GM06990 (cell line): Measurements from ENCODE around the gene PCDH18.
"Not testable (repeated sequence)": the region's sequence is repeated elsewhere in the genome, so short reads cannot be mapped to it uniquely, and the experiment has no call there.

Experiments
- DNase-seq: peaks from one replicate; pipeline ENCODE4 v3.0.0-alpha.2; 2011; ENCODE audit not compliant: insufficient read length; ENCODE audit errors: extremely low read depth
- H3K27me3 ChIP-seq: replicated peaks from 2 replicates; pipeline ENCODE4 v1.6.0; 2011; ENCODE audit warnings: low read length; ENCODE audit not compliant: control insufficient read depth, insufficient read depth
- H3K36me3 ChIP-seq: 2 replicates; pipeline ENCODE4 v1.5.1; 2011; ENCODE audit warnings: low read length; ENCODE audit not compliant: control insufficient read depth, insufficient read depth
- H3K4me3 ChIP-seq: replicated peaks from 2 replicates; pipeline ENCODE4 v1.5.1; 2011; ENCODE audit warnings: low read depth, mild to moderate bottlenecking, control low read depth, low read length
- CTCF ChIP-seq: IDR thresholded peaks from 2 replicates; pipeline ENCODE4 v1.5.1; 2011; ENCODE audit warnings: low read length, control low read depth, mild to moderate bottlenecking, inconsistent platforms; ENCODE audit not compliant: insufficient read depth, poor library complexity, severe bottlenecking

The PCDH18 gene

DNA sequence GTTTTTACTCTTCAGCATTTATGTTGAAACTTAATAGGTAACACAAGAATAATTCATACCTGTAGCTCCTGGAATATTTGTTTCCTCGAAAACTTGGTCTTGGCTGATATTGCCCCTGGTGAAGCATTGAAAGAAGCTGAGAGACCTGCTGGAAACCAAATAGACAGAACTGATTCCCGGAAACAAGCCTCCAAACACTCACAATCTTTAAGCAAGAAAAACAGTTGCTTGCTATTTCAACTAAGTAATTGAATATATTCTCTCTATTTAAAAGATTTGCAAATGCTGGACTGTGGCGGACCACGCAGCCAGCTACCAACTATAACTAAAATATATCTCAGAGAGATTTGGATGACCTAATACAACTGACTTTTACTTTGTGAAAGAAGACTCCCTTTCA is 3.6 kb downstream of the PCDH18 start:
- no peak for DNase-seq
- no peaks in the 10 kb centered on the region for H3K27me3 ChIP-seq
- H3K36me3 ChIP-seq = no peaks in the 10 kb centered on the region
- H3K4me3 ChIP-seq = no peak overlapping the region
- no peak for TF ChIP-seq CTCF

GRCh38 chr4:137526681-137527080 is 5.6 kb downstream of the PCDH18 start:
- no peak for DNase-seq
- no peak for TF ChIP-seq CTCF
- H3K27me3 ChIP-seq = no peaks in the 10 kb centered on the region
- H3K4me3 ChIP-seq = no peak overlapping the region
- H3K36me3 ChIP-seq = no peaks in the 10 kb centered on the region

GRCh38 chr4:137524725-137525369 is 7.4 kb downstream of the PCDH18 start:
- Histone ChIP-seq H3K4me3 (no peak overlapping the region), H3K36me3 (no peaks in the 10 kb centered on the region), H3K27me3 (no peaks in the 10 kb centered on the region)
- no peak for TF ChIP-seq CTCF
- no peak for DNase-seq

DNA sequence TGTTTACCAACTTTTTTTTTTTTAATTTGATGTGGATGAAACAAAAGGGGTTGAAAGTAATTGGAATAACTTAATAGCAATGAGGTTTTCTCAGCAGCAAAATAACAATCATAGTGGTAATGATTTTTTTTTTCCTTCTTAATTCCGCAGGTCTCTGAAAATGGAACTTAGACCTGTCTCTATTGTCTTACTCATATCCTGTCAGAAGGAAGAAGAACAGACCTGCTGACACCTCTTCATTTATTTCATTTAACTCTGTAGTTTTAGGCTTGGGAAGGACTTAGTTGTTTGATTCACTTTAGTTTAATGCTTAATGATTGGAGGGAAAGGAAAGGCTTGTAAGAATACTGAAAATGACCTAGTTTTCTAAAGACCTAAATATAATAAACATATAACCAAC is 9.0 kb downstream of the PCDH18 start:
- Histone ChIP-seq H3K4me3 (no peak overlapping the region), H3K36me3 (no peaks in the 10 kb centered on the region), H3K27me3 (no peaks in the 10 kb centered on the region)
- no peak for TF ChIP-seq CTCF
- DNase-seq = no peak

DNA sequence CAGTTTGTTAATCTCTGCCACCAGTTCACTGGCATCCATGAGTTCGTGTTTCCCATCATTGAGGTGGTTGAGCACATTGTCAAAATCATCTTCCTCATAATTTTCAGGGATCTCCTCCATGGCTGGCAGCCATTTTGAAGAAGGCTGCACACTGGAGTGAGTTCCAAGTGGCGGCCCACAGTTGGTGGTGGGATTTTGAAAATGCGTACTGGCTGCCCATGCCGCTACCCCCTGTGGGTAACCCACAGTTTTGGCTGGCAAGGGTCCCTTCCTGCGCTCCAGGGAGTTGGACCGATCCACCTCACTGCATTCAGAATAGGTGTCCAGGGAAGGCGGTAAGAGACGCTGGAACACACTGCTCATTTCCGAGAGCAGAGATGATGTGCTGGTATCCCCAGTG is 11.2 kb downstream of the PCDH18 start:
- Histone ChIP-seq H3K27me3 (no peaks in the 10 kb centered on the region), H3K36me3 (no peaks in the 10 kb centered on the region), H3K4me3 (no peak overlapping the region)
- TF ChIP-seq CTCF = no peak
- DNase-seq = no peak

DNA sequence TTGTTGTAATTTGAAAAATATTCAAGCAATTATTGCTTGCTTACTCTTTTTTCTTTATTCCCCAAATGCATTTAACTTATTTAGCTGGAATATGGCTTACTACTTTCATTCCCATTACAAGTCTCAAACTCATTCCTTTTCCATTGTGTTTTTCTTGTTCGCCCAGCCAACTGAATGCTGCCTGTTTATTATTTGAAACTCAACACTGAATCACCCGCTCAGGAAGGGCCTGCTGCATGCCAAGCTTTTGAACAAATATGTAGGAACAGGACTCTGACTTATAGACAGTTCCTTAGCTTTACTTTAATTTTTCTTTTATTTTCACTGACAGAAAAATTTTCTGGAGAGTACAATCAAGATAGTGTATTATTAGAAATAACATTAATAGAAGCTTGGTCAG is 12.9 kb downstream of the PCDH18 start:
- no peak for DNase-seq
- H3K27me3 ChIP-seq = no peaks in the 10 kb centered on the region
- H3K36me3 ChIP-seq = no peaks in the 10 kb centered on the region
- TF ChIP-seq CTCF = no peak
- H3K4me3 ChIP-seq = no peak overlapping the region

GRCh38 chr4:137517323-137517722 is 15.0 kb downstream of the PCDH18 start:
- H3K27me3 ChIP-seq, H3K36me3 ChIP-seq, H3K4me3 ChIP-seq, DNase-seq: not testable (repeated sequence)
